Measurements from ENCODE around the gene DHFR.

DNA sequence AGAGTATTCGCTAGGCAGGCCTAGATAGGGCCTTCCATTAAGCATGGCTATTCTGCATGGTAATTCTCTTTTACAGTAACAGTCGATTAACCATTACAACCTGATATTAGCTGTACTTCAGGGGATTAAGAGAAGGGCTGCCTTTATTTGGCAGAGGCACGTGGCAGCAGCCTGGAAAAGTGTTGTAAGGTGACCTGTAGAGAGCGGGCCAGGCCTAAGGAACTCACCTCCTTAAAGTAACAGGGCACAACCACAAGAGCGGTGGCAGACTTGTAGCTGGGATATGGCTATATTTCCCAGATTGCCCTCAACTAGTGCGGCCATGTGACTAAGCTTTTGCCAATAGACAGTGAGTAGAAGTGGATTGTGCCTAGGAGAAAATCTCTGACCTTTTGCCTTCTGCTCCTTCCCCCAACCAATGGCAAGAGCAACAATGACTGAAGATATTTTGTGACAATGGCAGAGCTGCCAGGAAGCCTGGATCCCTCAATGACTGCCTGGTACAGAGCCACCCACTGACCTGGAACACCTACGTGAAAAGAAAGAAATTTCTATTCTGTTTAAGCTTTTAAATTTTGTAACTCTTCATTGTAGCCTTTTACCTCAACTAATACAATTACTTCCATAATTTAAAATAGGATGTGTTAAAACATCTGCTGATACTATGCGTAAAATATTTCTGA is 65.8 kb downstream of the DHFR start:
- TF ChIP-seq CTCF (IDR thresholded peaks at IDR 0.05), result no peak
- TF ChIP-seq POLR2A (IDR thresholded peaks at IDR 0.05; ENCODE audit: low read depth), result no peak
